Smooth muscle cell (in vitro differentiated cells): ENCODE data around the gene DAB1. TPM values are rescaled to one million over a fixed set of nuclear protein-coding genes. Genes with fewer than 3 reads are reported as not detected.

Source experiments
- DNase-seq: peaks from one replicate; lab custom pipeline; 2025; ENCODE audit not compliant: unreplicated experiment; lab: John Stamatoyannopoulos, UW
- H2AFZ ChIP-seq: fragments of 200-600 bp; sonication (generic); 2 replicates; pipeline ENCODE4 v1.6.0; 2016; ENCODE audit warnings: antibody characterized with exemption, low read depth, mild to moderate bottlenecking
- H3F3A ChIP-seq: fragments of 200-600 bp; sonication (generic); 2 replicates; pipeline ENCODE4 v1.6.0; 2017; ENCODE audit warnings: antibody characterized with exemption, low read depth
- H3K27ac ChIP-seq: fragments of 200-600 bp; sonication (generic); 2 replicates; pipeline ENCODE4 v1.5.1; 2016; ENCODE audit warnings: low read depth, mild to moderate bottlenecking
- H3K27me3 ChIP-seq: fragments of 200-600 bp; sonication (generic); 2 replicates; pipeline ENCODE4 v1.6.1; 2016; ENCODE audit warnings: low read depth, mild to moderate bottlenecking
- H3K36me3 ChIP-seq: fragments of 200-600 bp; sonication (generic); 2 replicates; pipeline ENCODE4 v1.5.1; 2016; ENCODE audit warnings: low read depth
- H3K4me1 ChIP-seq: fragments of 200-600 bp; sonication (generic); 2 replicates; pipeline ENCODE4 v1.5.1; 2016; ENCODE audit warnings: low read depth
- H3K4me2 ChIP-seq: fragments of 200-600 bp; sonication (generic); 2 replicates; pipeline ENCODE4 v1.6.0; 2016; ENCODE audit warnings: mild to moderate bottlenecking
- H3K4me3 ChIP-seq: fragments of 200-600 bp; sonication (generic); 2 replicates; pipeline ENCODE4 v1.5.1; 2016; ENCODE audit warnings: mild to moderate bottlenecking
- H3K79me2 ChIP-seq: fragments of 200-600 bp; sonication (generic); 2 replicates; pipeline ENCODE4 v1.6.0; 2016; ENCODE audit warnings: low read depth, mild to moderate bottlenecking
- H3K9ac ChIP-seq: fragments of 200-600 bp; sonication (generic); 2 replicates; pipeline ENCODE4 v1.6.0; 2016; ENCODE audit warnings: low read depth
- H3K9me3 ChIP-seq: fragments of 200-600 bp; sonication (generic); replicated peaks from 2 replicates; pipeline ENCODE4 v1.5.1; 2016; ENCODE audit warnings: low read depth
- H4K20me1 ChIP-seq: fragments of 200-600 bp; sonication (generic); 2 replicates; pipeline ENCODE4 v1.6.0; 2016; ENCODE audit warnings: low read depth
- WGBS: methylation state at CpG from one replicate; pipeline ENCODE4 v1.1.7; 2016; ENCODE audit warnings: low lambda C conversion rate; 5-methylcytosine and 5-hydroxymethylcytosine counted together
- polyA plus RNA-seq: library from polyadenylated mRNA; unstranded; fragments of >200 nt; fragmentation: Nextera tagmentation; extraction: Ambion mirVana; gene quantifications from 2 replicates; pipeline ENCODE4 v1.2.1, GENCODE V29; 2016
- total RNA-seq: library from RNA; depleted of rRNA; stranded (reverse); fragments of >200 nt; gene quantifications from 2 replicates; pipeline ENCODE4 v1.2.3, GENCODE V29; 2014
- TF ChIP-seq, protein P1 (sequence below): fragments of 200-600 bp; sonication (generic); IDR thresholded peaks from 2 replicates; pipeline ENCODE4 v1.5.1; 2017; ENCODE audit warnings: borderline replicate concordance, mild to moderate bottlenecking, antibody characterized with exemption; ENCODE audit not compliant: insufficient read depth, poor library complexity, severe bottlenecking

Gene DAB1
- total and polyA plus RNA-seq, 2 experiments from 2014 or later: 0.22 to 0.30 TPM

DNA sequence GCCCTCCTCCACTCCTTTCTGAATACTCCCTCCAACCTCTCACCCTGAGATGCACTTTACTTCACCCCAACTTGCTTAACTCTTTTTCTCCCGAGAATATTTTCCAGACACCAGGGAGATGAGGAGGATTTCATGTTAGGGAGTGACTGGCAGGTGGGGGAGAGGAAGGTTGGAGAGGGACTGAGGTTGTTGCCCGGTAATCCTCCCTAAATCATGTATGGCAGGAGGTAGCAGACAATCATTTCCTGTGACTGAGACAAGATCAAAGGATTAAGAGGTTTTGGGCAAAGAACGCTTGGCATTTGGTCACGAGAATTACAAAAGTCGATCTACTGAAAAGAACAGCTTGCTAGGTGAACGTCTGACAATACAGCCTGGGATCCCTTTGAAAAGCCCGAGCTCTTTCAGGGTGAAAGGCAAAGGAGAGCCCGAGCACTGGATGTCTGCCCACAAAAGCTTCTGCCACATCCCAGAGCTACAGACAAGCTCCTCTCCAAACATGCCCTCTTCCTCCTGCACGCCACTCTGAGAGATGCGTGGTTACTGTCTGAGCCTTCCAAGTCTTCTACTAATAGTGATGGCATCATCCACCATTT is 154.1 kb downstream of the DAB1 start:
- Histone ChIP-seq H3K4me3 (no peak overlapping the region), H3K9me3 (no peaks in the 10 kb centered on the region)
- TF ChIP-seq, protein P1, sequence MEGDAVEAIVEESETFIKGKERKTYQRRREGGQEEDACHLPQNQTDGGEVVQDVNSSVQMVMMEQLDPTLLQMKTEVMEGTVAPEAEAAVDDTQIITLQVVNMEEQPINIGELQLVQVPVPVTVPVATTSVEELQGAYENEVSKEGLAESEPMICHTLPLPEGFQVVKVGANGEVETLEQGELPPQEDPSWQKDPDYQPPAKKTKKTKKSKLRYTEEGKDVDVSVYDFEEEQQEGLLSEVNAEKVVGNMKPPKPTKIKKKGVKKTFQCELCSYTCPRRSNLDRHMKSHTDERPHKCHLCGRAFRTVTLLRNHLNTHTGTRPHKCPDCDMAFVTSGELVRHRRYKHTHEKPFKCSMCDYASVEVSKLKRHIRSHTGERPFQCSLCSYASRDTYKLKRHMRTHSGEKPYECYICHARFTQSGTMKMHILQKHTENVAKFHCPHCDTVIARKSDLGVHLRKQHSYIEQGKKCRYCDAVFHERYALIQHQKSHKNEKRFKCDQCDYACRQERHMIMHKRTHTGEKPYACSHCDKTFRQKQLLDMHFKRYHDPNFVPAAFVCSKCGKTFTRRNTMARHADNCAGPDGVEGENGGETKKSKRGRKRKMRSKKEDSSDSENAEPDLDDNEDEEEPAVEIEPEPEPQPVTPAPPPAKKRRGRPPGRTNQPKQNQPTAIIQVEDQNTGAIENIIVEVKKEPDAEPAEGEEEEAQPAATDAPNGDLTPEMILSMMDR: no peak

DNA sequence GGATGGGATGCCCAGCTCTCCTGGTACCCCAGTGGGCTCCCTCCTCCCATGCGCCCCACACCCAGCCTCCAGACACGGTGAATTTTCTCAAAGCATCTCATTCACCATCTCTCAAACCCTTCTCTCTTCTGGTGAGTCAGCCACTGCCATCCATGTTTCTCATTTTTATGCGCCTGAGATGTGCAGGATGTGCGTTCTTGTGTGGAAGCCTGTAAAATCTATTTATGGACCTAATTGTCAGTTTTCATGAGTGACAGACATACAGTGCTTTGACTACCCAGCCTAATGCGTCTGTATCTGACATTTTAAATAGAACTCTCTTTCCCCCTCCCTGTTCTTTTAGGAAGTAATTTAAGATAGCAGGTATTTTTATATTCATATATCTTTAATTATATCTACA is 158.8 kb downstream of the DAB1 start:
- no peaks in the 10 kb centered on the region for H3K9me3 ChIP-seq
- no peaks in the 10 kb centered on the region for H3K27me3 ChIP-seq
- TF ChIP-seq, protein P1: no peak
- H2AFZ ChIP-seq: no peak overlapping the region
- WGBS: 77% methylated on average over 5 of the region's 5 CpGs
- no peak overlapping the region for H3K27ac ChIP-seq
- no peaks in the 10 kb centered on the region for H3K79me2 ChIP-seq
- peaks cover 8% of the 10 kb centered on the region for H3K4me1 ChIP-seq
- no peak overlapping the region for H3K4me3 ChIP-seq
- H3F3A ChIP-seq: no peaks in the 10 kb centered on the region
- no peak overlapping the region for H3K4me2 ChIP-seq
- no peak for DNase-seq
- H4K20me1 ChIP-seq: no peaks in the 10 kb centered on the region
- H3K9ac ChIP-seq: no peak overlapping the region
- no peaks in the 10 kb centered on the region for H3K36me3 ChIP-seq

More for the DNA sequence above, 154.1 kb downstream of the DAB1 start:
- H3K9ac ChIP-seq: no peak overlapping the region
- no peak overlapping the region for H2AFZ ChIP-seq
- no peaks in the 10 kb centered on the region for H3K27me3 ChIP-seq
- no peaks in the 10 kb centered on the region for H3K79me2 ChIP-seq
- WGBS: 68% methylated on average over 10 of the region's 10 CpGs
- no peak for DNase-seq
- no peak overlapping the region for H3K4me2 ChIP-seq
- peaks cover 11% of the 10 kb centered on the region for H3K4me1 ChIP-seq
- no peak overlapping the region for H3K27ac ChIP-seq
- no peaks in the 10 kb centered on the region for H3F3A ChIP-seq
- H3K36me3 ChIP-seq: no peaks in the 10 kb centered on the region
- no peaks in the 10 kb centered on the region for H4K20me1 ChIP-seq

DNA sequence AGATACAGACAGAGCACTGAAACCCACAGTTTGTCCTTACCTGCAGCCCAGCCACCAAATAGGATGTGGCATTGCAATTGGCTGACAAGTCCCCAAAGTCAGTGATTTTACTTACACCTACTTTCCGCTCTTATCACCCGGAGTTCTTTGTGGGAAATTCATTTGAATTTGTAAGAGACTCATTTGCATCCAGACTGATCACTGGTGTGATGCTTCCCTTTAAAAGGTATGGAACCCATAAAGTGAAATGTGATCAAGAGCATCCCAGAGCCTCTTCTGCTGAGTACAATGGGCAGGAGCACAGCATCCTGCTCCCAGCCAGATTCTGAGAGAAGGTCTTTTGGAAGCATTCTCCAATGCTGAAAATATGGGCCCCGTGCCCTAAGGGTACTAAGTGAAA is 161.4 kb downstream of the DAB1 start:
- TF ChIP-seq, protein P1: no peak
- DNase-seq: no peak
- H3K27me3 ChIP-seq: no peaks in the 10 kb centered on the region
- H3K9me3 ChIP-seq: no peaks in the 10 kb centered on the region
- WGBS: 68% methylated on average over 3 of the region's 3 CpGs
- no peak overlapping the region for H3K27ac ChIP-seq
- no peak overlapping the region for H3K4me3 ChIP-seq
- no peaks in the 10 kb centered on the region for H3K4me1 ChIP-seq
- no peaks in the 10 kb centered on the region for H3F3A ChIP-seq
- no peaks in the 10 kb centered on the region for H4K20me1 ChIP-seq
- no peaks in the 10 kb centered on the region for H3K79me2 ChIP-seq
- no peak overlapping the region for H2AFZ ChIP-seq
- no peak overlapping the region for H3K4me2 ChIP-seq
- H3K36me3 ChIP-seq: no peaks in the 10 kb centered on the region
- H3K9ac ChIP-seq: no peak overlapping the region
